ENCODE data around the gene ANKEF1.

DNA sequence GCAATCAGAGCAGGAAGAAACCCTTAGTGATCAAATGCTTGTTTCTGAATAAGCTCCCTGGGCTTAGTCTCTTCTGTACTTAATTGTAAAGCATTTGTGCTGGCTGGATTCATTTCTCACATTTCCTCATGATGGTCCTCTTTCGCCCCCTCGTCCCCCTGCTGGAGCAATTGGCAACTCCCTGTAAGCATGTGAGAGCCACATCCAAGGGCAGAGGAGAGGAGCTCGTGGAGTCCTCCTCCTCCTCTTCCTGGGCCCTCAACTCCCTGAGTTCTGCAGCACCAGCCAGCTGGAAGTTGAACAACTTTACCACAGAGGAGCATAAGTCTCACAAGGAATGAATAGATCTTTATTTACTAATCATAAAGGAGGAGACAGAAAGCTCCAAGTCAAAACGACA lies 12.6 kb downstream of the ANKEF1 start:
- TF ChIP-seq, protein P1, sequence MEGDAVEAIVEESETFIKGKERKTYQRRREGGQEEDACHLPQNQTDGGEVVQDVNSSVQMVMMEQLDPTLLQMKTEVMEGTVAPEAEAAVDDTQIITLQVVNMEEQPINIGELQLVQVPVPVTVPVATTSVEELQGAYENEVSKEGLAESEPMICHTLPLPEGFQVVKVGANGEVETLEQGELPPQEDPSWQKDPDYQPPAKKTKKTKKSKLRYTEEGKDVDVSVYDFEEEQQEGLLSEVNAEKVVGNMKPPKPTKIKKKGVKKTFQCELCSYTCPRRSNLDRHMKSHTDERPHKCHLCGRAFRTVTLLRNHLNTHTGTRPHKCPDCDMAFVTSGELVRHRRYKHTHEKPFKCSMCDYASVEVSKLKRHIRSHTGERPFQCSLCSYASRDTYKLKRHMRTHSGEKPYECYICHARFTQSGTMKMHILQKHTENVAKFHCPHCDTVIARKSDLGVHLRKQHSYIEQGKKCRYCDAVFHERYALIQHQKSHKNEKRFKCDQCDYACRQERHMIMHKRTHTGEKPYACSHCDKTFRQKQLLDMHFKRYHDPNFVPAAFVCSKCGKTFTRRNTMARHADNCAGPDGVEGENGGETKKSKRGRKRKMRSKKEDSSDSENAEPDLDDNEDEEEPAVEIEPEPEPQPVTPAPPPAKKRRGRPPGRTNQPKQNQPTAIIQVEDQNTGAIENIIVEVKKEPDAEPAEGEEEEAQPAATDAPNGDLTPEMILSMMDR (IDR thresholded peaks at IDR 0.05), result no peak
- no peak for TF ChIP-seq EZH2 (IDR thresholded peaks at IDR 0.05; ENCODE audit: borderline replicate concordance, insufficient read depth, low read depth, low read length, poor library complexity, severe bottlenecking)
